ENCODE results near the gene NR6A1. TPM values are rescaled to one million over a fixed set of nuclear protein-coding genes. Genes with fewer than 3 reads are reported as not detected.

Gene NR6A1
- total RNA-seq, 2 experiments from 2014 or later, result not detected

DNA sequence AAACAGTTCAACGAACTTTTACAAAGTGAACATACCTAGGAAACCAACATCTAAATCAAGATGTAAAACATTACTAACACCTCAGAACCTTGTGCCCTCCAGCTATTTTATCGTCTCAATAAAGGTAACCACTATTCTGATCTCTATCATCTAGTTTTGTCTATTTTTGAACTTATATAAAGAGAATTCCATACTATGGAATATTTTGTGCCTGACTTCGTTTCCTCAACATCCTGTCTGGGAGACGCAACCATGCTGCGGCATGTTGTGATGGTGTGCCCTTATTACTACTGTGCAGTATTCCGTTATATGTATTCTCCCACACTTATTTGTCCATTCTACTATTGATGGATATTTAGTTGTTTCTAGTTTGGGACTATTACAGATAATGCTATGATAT, 99.2 kb downstream of the NR6A1 start:
- no peak for DNase-seq
- POLR2A ChIA-PET, result no interaction called here
- ATAC-seq (ENCODE audit: poor library complexity), result no peak
- intact Hi-C loops (cut with DNase I, micrococcal nuclease), result no loop called here
- CTCF ChIA-PET, result no interaction called here
- no peak overlapping the region for H3K4me3 Mint-ChIP-seq
- H3K9me3 ChIP-seq (ENCODE audit: control insufficient read depth in 1 of 2, insufficient read depth in 1 of 2, low read length in 2 of 2), result no peaks in the 10 kb centered on the region
- no peaks in the 10 kb centered on the region for H3K36me3 Mint-ChIP-seq (ENCODE audit: low read depth)
- no peak overlapping the region for H3K27ac ChIP-seq (ENCODE audit: low read depth in 1 of 2, low read length in 2 of 2)
- TF ChIP-seq, protein P1, sequence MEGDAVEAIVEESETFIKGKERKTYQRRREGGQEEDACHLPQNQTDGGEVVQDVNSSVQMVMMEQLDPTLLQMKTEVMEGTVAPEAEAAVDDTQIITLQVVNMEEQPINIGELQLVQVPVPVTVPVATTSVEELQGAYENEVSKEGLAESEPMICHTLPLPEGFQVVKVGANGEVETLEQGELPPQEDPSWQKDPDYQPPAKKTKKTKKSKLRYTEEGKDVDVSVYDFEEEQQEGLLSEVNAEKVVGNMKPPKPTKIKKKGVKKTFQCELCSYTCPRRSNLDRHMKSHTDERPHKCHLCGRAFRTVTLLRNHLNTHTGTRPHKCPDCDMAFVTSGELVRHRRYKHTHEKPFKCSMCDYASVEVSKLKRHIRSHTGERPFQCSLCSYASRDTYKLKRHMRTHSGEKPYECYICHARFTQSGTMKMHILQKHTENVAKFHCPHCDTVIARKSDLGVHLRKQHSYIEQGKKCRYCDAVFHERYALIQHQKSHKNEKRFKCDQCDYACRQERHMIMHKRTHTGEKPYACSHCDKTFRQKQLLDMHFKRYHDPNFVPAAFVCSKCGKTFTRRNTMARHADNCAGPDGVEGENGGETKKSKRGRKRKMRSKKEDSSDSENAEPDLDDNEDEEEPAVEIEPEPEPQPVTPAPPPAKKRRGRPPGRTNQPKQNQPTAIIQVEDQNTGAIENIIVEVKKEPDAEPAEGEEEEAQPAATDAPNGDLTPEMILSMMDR (IDR thresholded peaks at IDR 0.05), result no peak
- H3K27ac Mint-ChIP-seq, result no peak overlapping the region
- peaks cover 16% of the 10 kb centered on the region for H3K4me1 Mint-ChIP-seq (ENCODE audit: low read depth)
- H3K27me3 Mint-ChIP-seq, result no peaks in the 10 kb centered on the region
- no peaks in the 10 kb centered on the region for H3K9me3 Mint-ChIP-seq
- no peaks in the 10 kb centered on the region for H3K27me3 ChIP-seq (ENCODE audit: control insufficient read depth in 1 of 2, insufficient read depth in 2 of 2, low read length in 2 of 2)
- H3K36me3 ChIP-seq (ENCODE audit: insufficient read depth, low read length), result no peaks in the 10 kb centered on the region
- H3K4me1 ChIP-seq (ENCODE audit: insufficient read depth, low read length), result peaks cover 2% of the 10 kb centered on the region
- no peak overlapping the region for H3K4me3 ChIP-seq (ENCODE audit: low read length)

DNA sequence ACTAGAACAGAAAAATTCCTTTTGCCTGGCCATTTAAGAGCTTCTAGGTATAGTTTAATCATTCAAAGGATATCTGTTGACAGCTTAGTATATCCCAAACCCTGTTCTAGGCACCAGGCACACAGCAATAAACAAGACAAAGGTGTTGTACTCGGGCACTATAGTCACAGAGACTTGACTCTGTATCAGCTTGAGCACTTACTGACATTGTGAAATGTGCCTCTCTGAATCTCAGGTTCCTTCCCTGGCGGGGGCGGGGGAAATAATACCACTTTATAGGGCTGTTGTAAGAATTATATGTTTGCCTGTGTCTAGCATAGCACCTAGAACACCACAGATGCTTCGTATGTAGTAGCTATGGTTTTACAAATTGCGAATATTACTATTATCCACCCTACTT, 104.5 kb downstream of the NR6A1 start:
- ChIA-PET CTCF (no interaction called here), POLR2A (no interaction called here)
- Histone ChIP-seq H3K9me3 (ENCODE audit: control insufficient read depth in 1 of 2, insufficient read depth in 1 of 2, low read length in 2 of 2) (no peaks in the 10 kb centered on the region), H3K36me3 (ENCODE audit: insufficient read depth, low read length) (no peaks in the 10 kb centered on the region), H3K27me3 (ENCODE audit: control insufficient read depth in 1 of 2, insufficient read depth in 2 of 2, low read length in 2 of 2) (peaks cover 0 to 2% of the 10 kb centered on the region in 2 experiments), H3K4me3 (ENCODE audit: low read length) (no peak overlapping the region), H3K4me1 (ENCODE audit: insufficient read depth, low read length) (no peaks in the 10 kb centered on the region), H3K27ac (ENCODE audit: low read depth in 1 of 2, low read length in 2 of 2) (no peak overlapping the region)
- DNase-seq, result no peak
- Mint-ChIP-seq H3K4me3 (no peak overlapping the region), H3K9me3 (no peaks in the 10 kb centered on the region), H3K36me3 (ENCODE audit: low read depth) (no peaks in the 10 kb centered on the region), H3K27me3 (peaks cover 6% of the 10 kb centered on the region), H3K27ac (no peak overlapping the region), H3K4me1 (ENCODE audit: low read depth) (no peaks in the 10 kb centered on the region)
- intact Hi-C loops (cut with DNase I, micrococcal nuclease), result no loop called here
- ATAC-seq (ENCODE audit: poor library complexity), result no peak
- TF ChIP-seq, protein P1 (IDR thresholded peaks at IDR 0.05), result no peak

DNA sequence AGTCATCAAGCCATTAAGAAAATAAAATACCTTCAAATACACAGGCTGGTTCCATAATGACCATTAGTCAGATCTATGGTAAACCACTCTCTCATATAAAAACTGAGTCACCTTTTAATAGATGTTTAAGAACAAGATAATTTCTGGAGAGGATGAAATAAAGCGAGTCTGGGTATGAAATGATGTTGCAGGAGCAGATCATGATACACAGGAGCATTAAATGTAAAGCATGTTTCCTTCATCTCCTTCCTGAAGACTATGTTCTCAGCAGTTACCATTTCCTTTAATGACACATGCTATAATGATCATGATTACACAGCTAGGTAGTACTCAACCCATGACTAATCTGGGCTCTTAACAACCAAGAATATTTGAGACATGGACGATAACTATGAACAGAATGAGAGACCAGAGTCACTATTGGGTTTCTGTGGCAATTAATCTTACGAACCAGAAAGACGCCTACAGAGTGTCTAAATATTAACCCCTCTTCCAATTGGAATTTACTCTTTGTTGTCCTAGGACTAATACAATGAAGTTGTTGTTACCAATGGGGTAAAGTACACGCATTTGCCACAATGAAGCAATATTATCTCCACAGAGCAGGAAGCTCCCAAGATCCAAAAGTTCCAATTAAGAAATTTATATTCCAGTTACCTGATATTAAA, 105.6 kb downstream of the NR6A1 start:
- Mint-ChIP-seq H3K4me1 (ENCODE audit: low read depth) (peaks cover 6% of the 10 kb centered on the region), H3K9me3 (no peaks in the 10 kb centered on the region), H3K27ac (no peak overlapping the region), H3K27me3 (peaks cover 11% of the 10 kb centered on the region), H3K4me3 (no peak overlapping the region), H3K36me3 (ENCODE audit: low read depth) (no peaks in the 10 kb centered on the region)
- Histone ChIP-seq H3K27ac (ENCODE audit: low read depth in 1 of 2, low read length in 2 of 2) (no peak overlapping the region), H3K4me1 (ENCODE audit: insufficient read depth, low read length) (peaks cover 2% of the 10 kb centered on the region), H3K36me3 (ENCODE audit: insufficient read depth, low read length) (no peaks in the 10 kb centered on the region), H3K4me3 (ENCODE audit: low read length) (no peak overlapping the region), H3K27me3 (ENCODE audit: control insufficient read depth in 1 of 2, insufficient read depth in 2 of 2, low read length in 2 of 2) (peaks cover 0 to 2% of the 10 kb centered on the region in 2 experiments), H3K9me3 (ENCODE audit: control insufficient read depth in 1 of 2, insufficient read depth in 1 of 2, low read length in 2 of 2) (no peaks in the 10 kb centered on the region)
- TF ChIP-seq, protein P1 (IDR thresholded peaks at IDR 0.05), result no peak
- POLR2A ChIA-PET, result no interaction called here
- CTCF ChIA-PET, result no interaction called here
- ATAC-seq (ENCODE audit: poor library complexity), result no peak
- intact Hi-C loops (cut with DNase I, micrococcal nuclease), result no loop called here
- no peak for DNase-seq
